HepG2 (cell line): Measurements from ENCODE around the gene CNNM4. TPM values are rescaled to one million over a fixed set of nuclear protein-coding genes. Genes with fewer than 3 reads are reported as not detected.

Experiments used
- ATAD3A ChIP-seq: sonication (generic); formaldehyde crosslinking; IDR thresholded peaks from 2 replicates; pipeline ENCODE4 v1.4.0; 2020; ENCODE audit warnings: missing genetic modification reagents
- CBX1 ChIP-seq: IDR thresholded peaks from one replicate; pipeline ENCODE4 v1.6.1; 2016; ENCODE audit warnings: antibody characterized with exemption, low read depth
- KLF11 ChIP-seq: IDR thresholded peaks from 2 replicates; pipeline ENCODE4 v1.6.1; 2016; ENCODE audit warnings: missing compliant biosample characterization
- KMT2B ChIP-seq: IDR thresholded peaks from 2 replicates; pipeline ENCODE4 v1.6.1; 2016; ENCODE audit warnings: missing genetic modification reagents, missing compliant biosample characterization
- MED13 ChIP-seq: sonication (generic); formaldehyde crosslinking; IDR thresholded peaks from 2 replicates; pipeline ENCODE4 v1.5.0; 2020; ENCODE audit warnings: missing genetic modification reagents
- PAX8 ChIP-seq: sonication (generic); formaldehyde crosslinking; IDR thresholded peaks from 2 replicates; pipeline ENCODE4 v1.8.0; 2022; ENCODE audit warnings: mild to moderate bottlenecking, missing genetic modification reagents, borderline replicate concordance
- PCBP1 ChIP-seq: fragments of 200-400 bp; formaldehyde crosslinking; IDR thresholded peaks from 2 replicates; pipeline ENCODE4 v1.6.1; 2017; ENCODE audit warnings: mild to moderate bottlenecking, low read depth, low read length, borderline replicate concordance
- RXRA ChIP-seq: sonication (generic); formaldehyde crosslinking; IDR thresholded peaks from 2 replicates; pipeline ENCODE4 v1.5.1; 2020; ENCODE audit warnings: missing genetic modification reagents
- ZBTB20 ChIP-seq: sonication (generic); formaldehyde crosslinking; IDR thresholded peaks from 2 replicates; pipeline ENCODE4 v1.8.1; 2023; ENCODE audit warnings: missing genetic modification reagents, low read depth, mild to moderate bottlenecking, borderline replicate concordance
- ZBTB8A ChIP-seq: sonication (generic); formaldehyde crosslinking; IDR thresholded peaks from 2 replicates; pipeline ENCODE4 v1.4.0; 2020; ENCODE audit warnings: mild to moderate bottlenecking, low read depth, missing genetic modification reagents, borderline replicate concordance
- ZNF878 ChIP-seq: sonication (generic); formaldehyde crosslinking; IDR thresholded peaks from 2 replicates; pipeline ENCODE4 v1.8.1; 2023; ENCODE audit warnings: mild to moderate bottlenecking, missing genetic modification reagents, moderate library complexity
- ZNF891 ChIP-seq: sonication (generic); formaldehyde crosslinking; IDR thresholded peaks from 2 replicates; pipeline ENCODE4 v1.5.0; 2020; ENCODE audit warnings: mild to moderate bottlenecking, missing genetic modification reagents
- polyA plus RNA-seq, 8 experiments: library from polyadenylated mRNA; depleted of rRNA in 3 of 8; stranded (reverse) in 7 of 8; unstranded in 1 of 8; fragments of >200 nt; fragmentation: Illumina TruSeq in 4 of 8; extraction: Trizol in 4 of 8; gene quantifications; 2 replicates each; pipeline versions ENCODE4 v1.2.1 to v1.2.3, GENCODE V29; 2011 to 2016; ENCODE audit warnings: low read depth in 4 of 8, missing spikeins in 1 of 8, mixed read lengths in 1 of 8; ENCODE audit not compliant: insufficient read depth in 1 of 8
- total RNA-seq, 5 experiments: library from RNA; depleted of rRNA; stranded (reverse); fragments of >200 nt; fragmentation: Illumina TruSeq; extraction: Trizol; gene quantifications; 2 replicates each; pipeline ENCODE4 v1.2.3, GENCODE V29; 2016; ENCODE audit warnings: low read depth in 1 of 5
- TF ChIP-seq, protein P1 (sequence below): sonication (generic); formaldehyde crosslinking; IDR thresholded peaks from 2 replicates; pipeline ENCODE4 v1.4.0; 2020; ENCODE audit warnings: mild to moderate bottlenecking, low read depth, missing genetic modification reagents
- TF ChIP-seq, protein P2 (sequence below): sonication (generic); formaldehyde crosslinking; IDR thresholded peaks from 2 replicates; pipeline ENCODE4 v1.5.1; 2020; ENCODE audit warnings: mild to moderate bottlenecking, missing genetic modification reagents, borderline replicate concordance
- TF ChIP-seq, protein P3 (sequence below): sonication (generic); formaldehyde crosslinking; IDR thresholded peaks from 2 replicates; pipeline ENCODE4 v1.8.0; 2022; ENCODE audit warnings: missing genetic modification reagents, mild to moderate bottlenecking, moderate library complexity, borderline replicate concordance
- TF ChIP-seq, protein P4 (sequence below): conservative IDR thresholded peaks from 2 replicates; pipeline ENCODE4 v1.6.1; 2018; ENCODE audit warnings: missing genetic modification reagents
- TF ChIP-seq, protein P5 (sequence below): sonication (generic); formaldehyde crosslinking; IDR thresholded peaks from 2 replicates; pipeline ENCODE4 v1.5.1; 2020; ENCODE audit warnings: missing genetic modification reagents, mild to moderate bottlenecking, borderline replicate concordance

The CNNM4 gene
- total and polyA plus RNA-seq, 2 of the 13 experiments (the other 11 are each of a cell fraction or from before 2014, with no cell fraction given), result 5.9 to 8.4 TPM

DNA sequence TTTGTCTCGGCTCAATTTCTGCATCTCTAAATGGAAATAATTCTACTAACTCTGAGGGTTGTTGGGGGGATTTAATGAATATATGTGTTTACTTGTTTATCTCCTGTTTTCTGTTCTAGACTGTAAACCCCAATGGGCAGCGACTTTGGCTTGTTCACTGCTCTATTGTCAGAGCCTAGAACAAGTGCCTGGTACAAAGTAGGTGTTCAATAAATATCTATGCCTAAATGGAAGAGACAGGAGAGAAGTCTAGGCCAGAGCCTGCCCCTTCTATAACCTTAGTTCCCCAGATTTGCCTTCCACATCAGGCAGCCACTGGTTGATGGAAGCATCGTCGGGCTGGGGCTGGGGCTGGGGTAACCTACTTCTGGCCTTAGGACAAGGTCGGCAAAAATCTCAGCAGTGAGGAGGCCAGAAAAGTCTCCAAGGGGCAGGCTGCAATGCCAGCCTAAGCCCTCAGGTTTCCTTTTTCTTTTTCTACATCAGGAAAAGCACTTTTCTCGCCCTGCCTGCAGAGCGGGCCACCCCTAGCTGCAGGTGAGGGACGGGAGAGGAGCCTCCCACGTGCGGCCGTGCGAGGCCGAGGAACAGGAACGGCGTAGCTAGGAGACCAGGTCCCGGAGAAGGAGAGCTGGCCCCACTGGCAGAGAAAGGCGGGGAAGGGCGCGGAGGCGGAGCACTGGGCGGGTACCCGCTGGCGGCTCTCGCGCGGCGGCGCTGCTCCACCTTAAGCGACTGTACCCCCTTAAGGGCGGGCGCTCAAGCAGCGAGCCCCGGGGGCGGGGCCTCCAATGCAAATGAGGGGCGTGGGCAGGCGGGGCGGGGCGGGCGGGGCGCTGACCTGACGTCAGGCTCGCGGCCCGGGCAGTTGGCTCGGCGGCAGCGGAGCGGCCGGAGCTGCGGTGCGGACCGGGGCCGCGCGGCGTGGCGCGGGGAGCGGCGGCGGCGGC, at the start of gene CNNM4 (continued):
- TF ChIP-seq CBX1 (no peak), ZNF878 (CRISPR knock-in tag) (no peak), RXRA (CRISPR knock-in tag) (no peak), ATAD3A (CRISPR knock-in tag) (0 out of 2 replicates have a peak, but pooled peaks have one; percentile 49), KLF11 (CRISPR knock-in tag) (no peak), ZBTB8A (CRISPR knock-in tag) (no peak), PCBP1 (no peak), PAX8 (no peak), ZNF891 (CRISPR knock-in tag) (peak; percentile 22; the same call in 1 of the 2 replicates), MED13 (CRISPR knock-in tag) (peak; percentile 49; the same call in 1 of the 2 replicates), KMT2B (CRISPR knock-in tag) (no peak), ZBTB20 (CRISPR knock-in tag) (no peak)
- TF ChIP-seq, protein P1, sequence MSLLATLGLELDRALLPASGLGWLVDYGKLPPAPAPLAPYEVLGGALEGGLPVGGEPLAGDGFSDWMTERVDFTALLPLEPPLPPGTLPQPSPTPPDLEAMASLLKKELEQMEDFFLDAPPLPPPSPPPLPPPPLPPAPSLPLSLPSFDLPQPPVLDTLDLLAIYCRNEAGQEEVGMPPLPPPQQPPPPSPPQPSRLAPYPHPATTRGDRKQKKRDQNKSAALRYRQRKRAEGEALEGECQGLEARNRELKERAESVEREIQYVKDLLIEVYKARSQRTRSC, result no peak
- TF ChIP-seq, protein P2, sequence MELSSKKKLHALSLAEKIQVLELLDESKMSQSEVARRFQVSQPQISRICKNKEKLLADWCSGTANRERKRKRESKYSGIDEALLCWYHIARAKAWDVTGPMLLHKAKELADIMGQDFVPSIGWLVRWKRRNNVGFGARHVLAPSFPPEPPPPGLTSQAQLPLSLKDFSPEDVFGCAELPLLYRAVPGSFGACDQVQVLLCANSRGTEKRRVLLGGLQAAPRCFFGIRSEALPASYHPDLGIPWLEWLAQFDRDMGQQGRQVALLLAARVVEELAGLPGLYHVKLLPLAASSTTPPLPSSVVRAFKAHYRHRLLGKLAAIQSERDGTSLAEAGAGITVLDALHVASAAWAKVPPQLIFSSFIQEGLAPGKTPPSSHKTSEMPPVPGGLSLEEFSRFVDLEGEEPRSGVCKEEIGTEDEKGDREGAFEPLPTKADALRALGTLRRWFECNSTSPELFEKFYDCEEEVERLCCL (CRISPR knock-in tag), result no peak
- TF ChIP-seq, protein P3, sequence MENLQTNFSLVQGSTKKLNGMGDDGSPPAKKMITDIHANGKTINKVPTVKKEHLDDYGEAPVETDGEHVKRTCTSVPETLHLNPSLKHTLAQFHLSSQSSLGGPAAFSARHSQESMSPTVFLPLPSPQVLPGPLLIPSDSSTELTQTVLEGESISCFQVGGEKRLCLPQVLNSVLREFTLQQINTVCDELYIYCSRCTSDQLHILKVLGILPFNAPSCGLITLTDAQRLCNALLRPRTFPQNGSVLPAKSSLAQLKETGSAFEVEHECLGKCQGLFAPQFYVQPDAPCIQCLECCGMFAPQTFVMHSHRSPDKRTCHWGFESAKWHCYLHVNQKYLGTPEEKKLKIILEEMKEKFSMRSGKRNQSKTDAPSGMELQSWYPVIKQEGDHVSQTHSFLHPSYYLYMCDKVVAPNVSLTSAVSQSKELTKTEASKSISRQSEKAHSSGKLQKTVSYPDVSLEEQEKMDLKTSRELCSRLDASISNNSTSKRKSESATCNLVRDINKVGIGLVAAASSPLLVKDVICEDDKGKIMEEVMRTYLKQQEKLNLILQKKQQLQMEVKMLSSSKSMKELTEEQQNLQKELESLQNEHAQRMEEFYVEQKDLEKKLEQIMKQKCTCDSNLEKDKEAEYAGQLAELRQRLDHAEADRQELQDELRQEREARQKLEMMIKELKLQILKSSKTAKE (CRISPR knock-in tag), result no peak
- TF ChIP-seq, protein P4, sequence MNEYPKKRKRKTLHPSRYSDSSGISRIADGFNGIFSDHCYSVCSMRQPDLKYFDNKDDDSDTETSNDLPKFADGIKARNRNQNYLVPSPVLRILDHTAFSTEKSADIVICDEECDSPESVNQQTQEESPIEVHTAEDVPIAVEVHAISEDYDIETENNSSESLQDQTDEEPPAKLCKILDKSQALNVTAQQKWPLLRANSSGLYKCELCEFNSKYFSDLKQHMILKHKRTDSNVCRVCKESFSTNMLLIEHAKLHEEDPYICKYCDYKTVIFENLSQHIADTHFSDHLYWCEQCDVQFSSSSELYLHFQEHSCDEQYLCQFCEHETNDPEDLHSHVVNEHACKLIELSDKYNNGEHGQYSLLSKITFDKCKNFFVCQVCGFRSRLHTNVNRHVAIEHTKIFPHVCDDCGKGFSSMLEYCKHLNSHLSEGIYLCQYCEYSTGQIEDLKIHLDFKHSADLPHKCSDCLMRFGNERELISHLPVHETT (CRISPR knock-in tag), result no peak
- TF ChIP-seq, protein P5, sequence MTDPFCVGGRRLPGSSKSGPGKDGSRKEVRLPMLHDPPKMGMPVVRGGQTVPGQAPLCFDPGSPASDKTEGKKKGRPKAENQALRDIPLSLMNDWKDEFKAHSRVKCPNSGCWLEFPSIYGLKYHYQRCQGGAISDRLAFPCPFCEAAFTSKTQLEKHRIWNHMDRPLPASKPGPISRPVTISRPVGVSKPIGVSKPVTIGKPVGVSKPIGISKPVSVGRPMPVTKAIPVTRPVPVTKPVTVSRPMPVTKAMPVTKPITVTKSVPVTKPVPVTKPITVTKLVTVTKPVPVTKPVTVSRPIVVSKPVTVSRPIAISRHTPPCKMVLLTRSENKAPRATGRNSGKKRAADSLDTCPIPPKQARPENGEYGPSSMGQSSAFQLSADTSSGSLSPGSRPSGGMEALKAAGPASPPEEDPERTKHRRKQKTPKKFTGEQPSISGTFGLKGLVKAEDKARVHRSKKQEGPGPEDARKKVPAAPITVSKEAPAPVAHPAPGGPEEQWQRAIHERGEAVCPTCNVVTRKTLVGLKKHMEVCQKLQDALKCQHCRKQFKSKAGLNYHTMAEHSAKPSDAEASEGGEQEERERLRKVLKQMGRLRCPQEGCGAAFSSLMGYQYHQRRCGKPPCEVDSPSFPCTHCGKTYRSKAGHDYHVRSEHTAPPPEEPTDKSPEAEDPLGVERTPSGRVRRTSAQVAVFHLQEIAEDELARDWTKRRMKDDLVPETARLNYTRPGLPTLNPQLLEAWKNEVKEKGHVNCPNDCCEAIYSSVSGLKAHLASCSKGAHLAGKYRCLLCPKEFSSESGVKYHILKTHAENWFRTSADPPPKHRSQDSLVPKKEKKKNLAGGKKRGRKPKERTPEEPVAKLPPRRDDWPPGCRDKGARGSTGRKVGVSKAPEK (CRISPR knock-in tag), result 0 out of 2 replicates have a peak, but pooled peaks have one; percentile 38
